GM21825 (cell line): ENCODE measurements around the gene KRTAP3-1.

Experiments used
- ATAC-seq: cut with Tn5 transposase; IDR thresholded peaks from one replicate; pipeline ENCODE4 v1.9.1; 2021; ENCODE audit warnings: mild to moderate bottlenecking, moderate library complexity; ENCODE audit not compliant: unreplicated experiment

KRTAP3-1 gene

DNA sequence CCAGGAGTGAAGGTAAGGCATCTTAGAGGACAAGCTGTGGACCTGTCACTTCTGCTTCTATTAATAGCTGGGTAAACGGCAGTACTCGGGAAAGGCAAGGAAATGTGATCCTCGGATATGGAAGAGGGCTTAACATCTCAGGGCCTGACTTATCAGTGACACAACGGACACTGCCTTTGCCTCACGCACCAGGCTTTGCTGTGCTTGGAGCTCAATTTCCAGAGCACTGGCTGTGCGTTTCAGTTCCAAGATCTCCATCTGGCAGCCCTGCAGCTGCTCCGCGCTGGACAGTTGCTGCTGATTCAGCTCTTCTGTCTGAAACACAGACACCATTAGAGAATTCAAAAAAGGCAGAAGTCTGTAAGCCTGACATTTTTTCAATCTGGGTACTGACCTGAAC lies 28.3 kb downstream of the KRTAP3-1 start:
- no peak for ATAC-seq

DNA sequence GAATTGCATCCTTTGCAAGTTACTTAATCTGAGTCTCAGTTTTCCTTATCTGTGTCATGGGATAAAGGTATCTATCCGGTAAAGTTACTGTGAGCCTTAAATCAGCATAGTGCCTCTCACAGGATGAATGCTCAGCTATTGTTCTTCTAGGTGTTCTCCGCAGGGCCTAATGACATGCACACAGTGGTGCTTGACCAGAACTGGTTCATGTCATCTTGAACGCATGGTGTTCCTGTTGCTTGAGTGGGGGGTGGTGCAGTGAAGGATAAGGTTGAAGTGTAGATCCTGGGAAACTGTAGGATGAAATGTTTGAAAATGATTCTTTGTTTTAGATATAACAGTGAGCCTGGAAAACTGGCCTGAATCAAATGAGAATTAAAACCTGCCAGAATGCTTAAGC lies 28.8 kb downstream of the KRTAP3-1 start:
- ATAC-seq = no peak

DNA sequence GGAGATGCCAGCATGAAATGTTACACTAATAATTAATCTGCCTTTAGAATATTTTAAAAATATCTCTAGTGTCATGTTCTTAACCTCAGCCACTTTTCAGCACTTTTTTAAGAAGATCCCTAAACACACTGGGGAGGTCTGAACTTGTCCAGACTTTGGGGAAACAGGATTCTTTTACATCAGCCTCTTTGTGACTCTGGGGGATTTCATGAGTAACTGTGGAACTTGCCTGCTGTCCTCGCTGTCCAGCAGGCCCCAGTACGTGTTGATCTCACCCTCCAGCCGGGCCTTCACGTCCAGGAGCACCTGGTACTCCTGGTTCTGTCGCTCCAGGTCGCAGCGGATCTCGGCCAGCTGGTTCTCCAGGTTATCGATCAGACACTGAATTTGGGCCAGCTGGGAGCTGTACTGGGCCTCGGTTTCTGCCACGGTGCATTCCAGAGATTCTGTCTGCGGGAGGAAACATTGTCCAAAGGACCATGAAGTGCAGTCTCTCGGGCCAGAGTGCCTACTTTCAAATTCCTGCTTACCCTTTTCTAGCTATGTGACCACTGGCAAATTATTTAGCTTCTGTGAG lies 30.3 kb downstream of the KRTAP3-1 start:
- ATAC-seq = no peak

- ATAC-seq = no peak
Measured at GRCh38 chr17:40975516-40975915, 33.4 kb downstream of the KRTAP3-1 start.

DNA sequence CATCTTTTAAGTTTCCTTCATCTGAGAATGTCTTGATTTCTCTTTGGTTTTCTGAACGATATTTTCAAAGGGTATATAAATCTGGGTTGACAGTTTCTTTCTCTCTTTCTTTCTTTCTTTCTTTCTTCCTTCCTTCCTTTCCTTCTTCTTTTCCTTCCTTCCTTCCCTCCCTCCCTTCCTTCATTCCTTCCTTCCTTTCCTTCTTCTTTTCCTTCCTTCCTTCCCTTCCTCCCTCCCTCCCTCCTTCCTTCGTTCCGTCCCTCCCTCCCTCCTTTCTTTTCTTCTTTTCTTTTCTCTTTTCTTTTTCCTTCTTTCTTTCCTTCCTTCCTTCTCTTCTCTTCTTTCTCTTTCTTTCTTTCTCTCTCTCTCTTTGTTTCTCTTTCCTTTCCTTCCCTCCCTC lies 34.6 kb downstream of the KRTAP3-1 start:
- ATAC-seq = no peak

DNA sequence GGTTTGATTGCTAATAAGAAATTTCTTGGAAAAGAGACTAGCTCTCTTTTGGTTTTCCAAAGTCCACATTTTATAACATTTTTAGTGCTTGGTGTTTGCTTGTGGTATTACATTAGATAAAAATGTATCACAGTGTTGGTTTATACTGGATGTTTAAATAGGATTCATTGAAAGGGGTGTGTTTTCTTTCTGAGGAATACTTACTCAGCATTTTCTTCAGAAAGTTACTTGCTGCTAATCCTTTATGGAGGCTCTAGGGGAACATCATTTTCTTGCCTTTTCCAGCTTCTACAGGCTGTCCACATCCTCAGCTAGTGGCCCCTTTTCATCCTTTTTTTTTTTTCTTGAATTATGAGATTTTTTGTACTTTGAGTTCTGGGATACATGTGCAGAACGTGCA lies 41.3 kb downstream of the KRTAP3-1 start:
- ATAC-seq = no peak

- ATAC-seq = no peak
Measured at GRCh38 chr17:40966848-40967247, 42.1 kb downstream of the KRTAP3-1 start, which contains the start of gene KRT39. Gene KRT39, minus strand, starts transcription at chr17:40966948. Its CDS starts 92 bp downstream, at chr17:40966856.

- ATAC-seq = no peak
Measured at GRCh38 chr17:40963838-40964237, 45.1 kb downstream of the KRTAP3-1 start.

GRCh38 chr17:40962059-40962561 lies 46.8 kb downstream of the KRTAP3-1 start:
- ATAC-seq = no peak

DNA sequence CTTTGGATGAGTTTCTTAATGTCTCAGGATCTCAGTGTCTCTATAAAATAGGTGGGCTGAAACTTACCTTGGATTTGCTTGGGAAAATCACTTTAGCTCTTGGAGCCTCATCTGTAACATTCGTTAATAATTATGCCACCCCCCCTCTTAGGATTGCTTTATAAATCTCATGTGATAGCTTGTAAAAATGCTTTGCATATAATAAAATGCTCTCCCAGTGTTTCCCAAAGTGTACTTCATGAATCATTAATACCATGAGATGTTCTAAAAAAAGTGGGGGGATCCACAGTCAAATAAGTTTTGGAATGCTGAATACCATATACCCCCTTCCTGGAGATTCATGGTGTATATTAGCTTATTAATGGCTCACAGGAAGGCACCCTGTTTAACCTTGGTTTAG lies 47.3 kb downstream of the KRTAP3-1 start:
- no peak for ATAC-seq

- no peak for ATAC-seq
Measured at GRCh38 chr17:40960144-40960543, 48.8 kb downstream of the KRTAP3-1 start.
